A549 (cell line): ENCODE results near the gene CNTNAP5. TPM values are rescaled to one million over a fixed set of nuclear protein-coding genes. Genes with fewer than 3 reads are reported as not detected.

Experiments used
- ATAC-seq, 2 experiments: fragments of 200-7000 bp in 1 of 2; fragments of >200 bp in 1 of 2; cut with Nextera tagmentation in 1 of 2; cut with Tn5 transposase in 1 of 2; 3 replicates each; pipeline versions ENCODE4 v1.8.0 to v1.9.1; 2018 to 2020; ENCODE audit warnings: mild to moderate bottlenecking in 1 of 2, moderate library complexity in 1 of 2
- CTCF ChIA-PET: fragments of 300-600 bp; sonication (Branson Sonifier 250); formaldehyde crosslinking; extraction: SDS; loops from one replicate; lab custom pipeline; 2021; ENCODE audit warnings: antibody characterized with exemption, inconsistent platforms; lab: Yijun Ruan, JAX
- POLR2A ChIA-PET: fragments of 350-600 bp; formaldehyde crosslinking; extraction: SDS; loops from one replicate; lab custom pipeline; 2021; ENCODE audit warnings: antibody characterized with exemption, inconsistent platforms; lab: Yijun Ruan, JAX
- DNase-seq, 2 experiments: peaks; one replicate each; pipeline versions ENCODE4 v3.0.0 to v3.0.0-alpha.2; 2011 to 2016; ENCODE audit warnings: low read depth in 1 of 2, low spot score in 1 of 2
- FAIRE-seq: peaks from 2 replicates; lab custom pipeline; 2011; peaks lifted over from hg19 to GRCh38; lab: Jason Lieb, UNC
- H3K27ac ChIP-seq, 2 experiments: fragments of >200 bp; sonication (Bioruptor Twin); formaldehyde crosslinking; 3 replicates each; pipeline ENCODE4 v1.5.1; 2016 to 2017
- H3K4me1 ChIP-seq: fragments of >200 bp; sonication (Bioruptor Twin); formaldehyde crosslinking; 3 replicates; pipeline ENCODE4 v1.6.1; 2016
- H3K4me2 ChIP-seq: fragments of >200 bp; sonication (Bioruptor Twin); formaldehyde crosslinking; 3 replicates; pipeline ENCODE4 v1.6.1; 2016
- H3K4me3 ChIP-seq: fragments of >200 bp; sonication (Bioruptor Twin); formaldehyde crosslinking; 3 replicates; pipeline ENCODE4 v1.5.1; 2016
- H3K9me3 ChIP-seq: fragments of >200 bp; sonication (Bioruptor Twin); formaldehyde crosslinking; 3 replicates; pipeline ENCODE4 v1.6.1; 2016
- BHLHE40 ChIP-seq: IDR thresholded peaks from 2 replicates; pipeline ENCODE4 v1.6.1; 2012; ENCODE audit warnings: low read depth, low read length, inconsistent platforms
- CEBPB ChIP-seq, 2 experiments: fragments of >200 bp in 1 of 2; sonication (Bioruptor Twin) in 1 of 2; formaldehyde crosslinking in 1 of 2; IDR thresholded peaks; 2 replicates each; pipeline ENCODE4 v1.6.1; 2012 to 2016
- CHD2 ChIP-seq: fragments of 150-350 bp; IDR thresholded peaks from 2 replicates; pipeline ENCODE4 v1.6.1; 2014; ENCODE audit warnings: low read length; ENCODE audit not compliant: partially characterized antibody
- CHD4 ChIP-seq: fragments of 200-600 bp; sonication (generic); IDR thresholded peaks from 2 replicates; pipeline ENCODE4 v1.6.1; 2016; ENCODE audit warnings: antibody characterized with exemption, mild to moderate bottlenecking, borderline replicate concordance
- EHF ChIP-seq: fragments of 250-450 bp; sonication (Bioruptor Pico); IDR thresholded peaks from 2 replicates; pipeline ENCODE4 v1.5.0; 2020; ENCODE audit warnings: mild to moderate bottlenecking
- EP300 ChIP-seq, 2 experiments: fragments of >200 bp; sonication (Bioruptor Twin); formaldehyde crosslinking; IDR thresholded peaks; 2 replicates in 1 of 2; 3 replicates in 1 of 2; pipeline ENCODE4 v1.6.1; 2016 to 2017
- ESRRA ChIP-seq: fragments of 150-350 bp; IDR thresholded peaks from 2 replicates; pipeline ENCODE4 v1.6.1; 2014; ENCODE audit warnings: mild to moderate bottlenecking, low read length, borderline replicate concordance
- FOSL2 ChIP-seq, 2 experiments: fragments of 450-650 bp in 1 of 2; fragments of >200 bp in 1 of 2; sonication (Bioruptor Twin) in 1 of 2; formaldehyde crosslinking; IDR thresholded peaks; 2 replicates each; pipeline versions ENCODE4 v1.5.0 to v1.6.1; 2016 to 2020; ENCODE audit warnings: mild to moderate bottlenecking in 1 of 2, moderate library complexity in 1 of 2
- GATA3 ChIP-seq: IDR thresholded peaks from 2 replicates; pipeline ENCODE4 v1.6.1; 2012; ENCODE audit warnings: borderline replicate concordance
- HOXA7 ChIP-seq: fragments of 250-450 bp; sonication (Bioruptor Pico); IDR thresholded peaks from 2 replicates; pipeline ENCODE4 v1.5.0; 2020; ENCODE audit warnings: mild to moderate bottlenecking, moderate library complexity
- JUNB ChIP-seq: fragments of >200 bp; sonication (Bioruptor Twin); formaldehyde crosslinking; IDR thresholded peaks from 2 replicates; pipeline ENCODE4 v1.6.1; 2016
- KDM5A ChIP-seq: fragments of 200-600 bp; sonication (generic); IDR thresholded peaks from 2 replicates; pipeline ENCODE4 v1.6.1; 2016; ENCODE audit warnings: antibody characterized with exemption, mild to moderate bottlenecking
- MAZ ChIP-seq: fragments of 150-350 bp; IDR thresholded peaks from 2 replicates; pipeline ENCODE4 v1.6.1; 2014; ENCODE audit warnings: antibody characterized with exemption, low read depth, low read length, borderline replicate concordance
- MYC ChIP-seq: IDR thresholded peaks from 2 replicates; pipeline ENCODE4 v1.6.1; 2012; ENCODE audit warnings: mild to moderate bottlenecking, inconsistent platforms, low read length, improper control_type of control experiment, borderline replicate concordance
- NFE2L2 ChIP-seq: fragments of 150-350 bp; conservative IDR thresholded peaks from 2 replicates; pipeline ENCODE4 v1.6.1; 2014; ENCODE audit warnings: low read length
- PHF8 ChIP-seq: fragments of 200-600 bp; sonication (generic); IDR thresholded peaks from 2 replicates; pipeline ENCODE4 v1.6.1; 2016; ENCODE audit warnings: low read depth, mild to moderate bottlenecking, antibody characterized with exemption, moderate library complexity, borderline replicate concordance
- POLR2AphosphoS2 ChIP-seq: conservative IDR thresholded peaks from 2 replicates; pipeline ENCODE4 v1.6.1; 2012; ENCODE audit warnings: low read length, improper control_type of control experiment, inconsistent platforms
- RAD21 ChIP-seq, 2 experiments: fragments of >200 bp in 1 of 2; sonication (Bioruptor Twin) in 1 of 2; formaldehyde crosslinking in 1 of 2; IDR thresholded peaks in 1 of 2; conservative IDR thresholded peaks in 1 of 2; 2 replicates in 1 of 2; 3 replicates in 1 of 2; pipeline ENCODE4 v1.6.1; 2012 to 2018; ENCODE audit warnings: inconsistent platforms in 1 of 2
- SMC3 ChIP-seq: fragments of >200 bp; sonication (Bioruptor Twin); formaldehyde crosslinking; IDR thresholded peaks from 3 replicates; pipeline ENCODE4 v1.6.1; 2018; ENCODE audit warnings: inconsistent platforms
- ZSCAN20 ChIP-seq: fragments of 250-450 bp; sonication (Bioruptor Pico); IDR thresholded peaks from 2 replicates; pipeline ENCODE4 v1.8.0; 2022; ENCODE audit warnings: mild to moderate bottlenecking, moderate library complexity
- WGBS: methylation state at CpG from one replicate; pipeline ENCODE4 v1.1.6; 2017; ENCODE audit errors: missing lambda C conversion rate; 5-methylcytosine and 5-hydroxymethylcytosine counted together
- polyA plus RNA-seq, 4 experiments: library from polyadenylated mRNA; depleted of rRNA in 3 of 4; stranded (reverse); fragments of >200 nt; fragmentation: RNase III in 1 of 4; extraction: RNeasy Plus Mini Kit Qiagen cat#74134 plus additional on column Dnase treatment in 1 of 4; gene quantifications; 2 replicates in 3 of 4; 3 replicates in 1 of 4; pipeline ENCODE4 v1.2.3, GENCODE V29; 2011 to 2017
- TF ChIP-seq, protein P1 (sequence below): fragments of 250-450 bp; sonication (Bioruptor Pico); IDR thresholded peaks from 2 replicates; pipeline ENCODE4 v1.5.0; 2020; ENCODE audit warnings: low read depth, mild to moderate bottlenecking, moderate library complexity
- TF ChIP-seq, protein P2 (sequence below): fragments of 150-350 bp; IDR thresholded peaks from 2 replicates; pipeline ENCODE4 v1.6.1; 2014; ENCODE audit warnings: low read depth, mild to moderate bottlenecking, low read length
- TF ChIP-seq, protein P3 (sequence below): IDR thresholded peaks from 2 replicates; pipeline ENCODE4 v1.6.1; 2012
- TF ChIP-seq, protein P4 (sequence below): fragments of 200-600 bp; sonication (generic); IDR thresholded peaks from 2 replicates; pipeline ENCODE4 v1.6.1; 2016; ENCODE audit warnings: antibody characterized with exemption, mild to moderate bottlenecking, moderate library complexity

CNTNAP5 gene
- polyA plus RNA-seq, 2 of the 4 experiments (the other 2 are of a cell fraction) = not detected

DNA sequence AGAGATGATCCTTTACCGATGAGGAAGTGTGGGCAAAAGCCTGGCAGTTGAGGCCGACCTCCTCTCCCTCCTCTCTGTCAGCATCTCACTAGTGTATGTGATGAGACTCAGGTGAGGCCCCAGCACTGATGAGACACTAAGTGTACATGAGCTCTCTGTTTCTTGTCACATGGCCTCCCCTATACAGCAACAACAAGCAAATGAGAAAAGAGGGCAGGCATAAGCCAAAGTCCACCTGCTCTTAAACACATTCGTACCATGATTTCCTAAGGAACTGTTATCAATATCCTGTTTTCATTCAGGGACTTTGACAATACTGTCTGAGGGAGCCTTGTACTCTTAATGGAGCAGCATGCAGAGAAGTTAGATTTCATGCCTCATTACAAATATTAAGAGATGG is 113.0 kb downstream of the CNTNAP5 start:
- no peak overlapping the region for H3K4me3 ChIP-seq
- POLR2A ChIA-PET = no interaction called here
- CTCF ChIA-PET = no interaction called here
- H3K9me3 ChIP-seq = no peaks in the 10 kb centered on the region
- ATAC-seq (no peak), DNase-seq (no peak), FAIRE-seq (no peak)
- no peak overlapping the region for H3K27ac ChIP-seq
- WGBS = 2% methylated on average over 3 of the region's 3 CpGs
- no peak for TF ChIP-seq HOXA7 (CRISPR knock-in tag)
- no peak for TF ChIP-seq POLR2AphosphoS2
- TF ChIP-seq CHD2 = no peak
- no peak for TF ChIP-seq JUNB
- TF ChIP-seq EP300 (IDR thresholded peaks at IDR 0.05) = no peak
- TF ChIP-seq, protein P1, sequence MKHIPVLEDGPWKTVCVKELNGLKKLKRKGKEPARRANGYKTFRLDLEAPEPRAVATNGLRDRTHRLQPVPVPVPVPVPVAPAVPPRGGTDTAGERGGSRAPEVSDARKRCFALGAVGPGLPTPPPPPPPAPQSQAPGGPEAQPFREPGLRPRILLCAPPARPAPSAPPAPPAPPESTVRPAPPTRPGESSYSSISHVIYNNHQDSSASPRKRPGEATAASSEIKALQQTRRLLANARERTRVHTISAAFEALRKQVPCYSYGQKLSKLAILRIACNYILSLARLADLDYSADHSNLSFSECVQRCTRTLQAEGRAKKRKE (CRISPR knock-in tag) = no peak
- no peak for TF ChIP-seq ESRRA
- no peak for TF ChIP-seq CHD4
- no peak for TF ChIP-seq ZSCAN20 (CRISPR knock-in tag)
- TF ChIP-seq KDM5A = no peak
- TF ChIP-seq, protein P2, sequence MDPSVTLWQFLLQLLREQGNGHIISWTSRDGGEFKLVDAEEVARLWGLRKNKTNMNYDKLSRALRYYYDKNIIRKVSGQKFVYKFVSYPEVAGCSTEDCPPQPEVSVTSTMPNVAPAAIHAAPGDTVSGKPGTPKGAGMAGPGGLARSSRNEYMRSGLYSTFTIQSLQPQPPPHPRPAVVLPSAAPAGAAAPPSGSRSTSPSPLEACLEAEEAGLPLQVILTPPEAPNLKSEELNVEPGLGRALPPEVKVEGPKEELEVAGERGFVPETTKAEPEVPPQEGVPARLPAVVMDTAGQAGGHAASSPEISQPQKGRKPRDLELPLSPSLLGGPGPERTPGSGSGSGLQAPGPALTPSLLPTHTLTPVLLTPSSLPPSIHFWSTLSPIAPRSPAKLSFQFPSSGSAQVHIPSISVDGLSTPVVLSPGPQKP = no peak
- H3K4me2 ChIP-seq = no peak overlapping the region
- H3K4me1 ChIP-seq = no peaks in the 10 kb centered on the region

DNA sequence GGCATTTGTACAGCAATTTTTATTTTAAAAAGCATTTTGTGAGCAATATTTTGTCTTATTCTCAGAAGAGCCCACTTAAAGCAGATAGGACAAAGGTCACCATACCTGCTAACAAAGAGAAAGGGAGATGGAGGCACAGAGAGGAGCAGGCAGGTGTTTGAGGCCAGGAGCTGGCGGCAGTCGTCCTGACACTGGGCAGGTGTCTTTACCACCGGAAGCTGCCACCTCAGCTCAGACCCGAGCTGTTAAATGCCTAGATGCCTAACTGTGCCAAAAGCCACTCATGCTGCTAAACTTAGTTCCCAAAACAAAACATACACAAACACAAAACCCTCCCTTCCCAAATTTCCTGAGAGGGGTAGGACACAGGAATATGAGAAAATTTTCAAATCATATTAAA is 120.9 kb downstream of the CNTNAP5 start:
- no peak overlapping the region for H3K4me3 ChIP-seq
- ATAC-seq = no peak
- no peak for TF ChIP-seq MAZ
- no peak for TF ChIP-seq EHF
- TF ChIP-seq, protein P2 = no peak
- TF ChIP-seq, all 56 proteins: peak for 0
- ChIA-PET CTCF (interaction anchor here (0.6 kb wide), 1 partner anchor 1595 kb away, joined by 3 read pairs; no protein-coding TSS in a partner anchor), POLR2A (no interaction called here)
- DNase-seq (no peak), FAIRE-seq (no peak)
- Histone ChIP-seq H3K9me3 (no peaks in the 10 kb centered on the region), H3K4me1 (no peaks in the 10 kb centered on the region), H3K4me2 (no peak overlapping the region), H3K27ac (no peak overlapping the region)
- WGBS = 28% methylated on average over 4 of the region's 4 CpGs

DNA sequence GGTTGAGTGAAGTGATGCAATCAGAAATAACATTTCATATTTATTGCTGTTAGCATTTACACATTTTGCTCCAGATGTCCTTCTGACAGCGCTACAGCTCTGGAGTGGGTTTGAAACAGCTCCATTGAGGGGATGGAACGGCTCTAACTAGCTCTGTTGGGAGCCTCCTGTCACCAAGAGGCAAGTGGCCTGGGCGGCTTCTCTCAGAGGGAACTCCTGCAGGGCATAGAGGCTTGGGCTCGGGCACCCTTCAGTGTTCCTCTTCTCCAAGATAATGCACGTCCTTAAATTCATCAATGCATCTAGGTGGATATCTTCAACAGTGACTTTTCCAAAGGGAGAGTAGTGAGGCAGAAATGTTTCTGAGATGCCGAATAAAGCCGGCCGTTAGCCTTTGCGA is 122.5 kb downstream of the CNTNAP5 start:
- no peak overlapping the region for H3K4me2 ChIP-seq
- CTCF ChIA-PET = no interaction called here
- no peak overlapping the region for H3K27ac ChIP-seq
- FAIRE-seq (no peak), DNase-seq (no peak), ATAC-seq (no peak)
- POLR2A ChIA-PET = no interaction called here
- 44% methylated on average over 9 of the region's 9 CpGs for WGBS
- H3K4me3 ChIP-seq = no peak overlapping the region
- H3K9me3 ChIP-seq = no peaks in the 10 kb centered on the region
- H3K4me1 ChIP-seq = no peaks in the 10 kb centered on the region
- TF ChIP-seq EP300 (IDR thresholded peaks at IDR 0.05) (no peak), FOSL2 (IDR thresholded peaks at IDR 0.05) (no peak), FOSL2 (CRISPR knock-in tag; IDR thresholded peaks at IDR 0.05) (no peak), NFE2L2 (no peak), POLR2AphosphoS2 (no peak), PHF8 (no peak), SMC3 (no peak), MYC (no peak), RAD21 (conservative IDR thresholded peaks at IDR 0.05 in 1 of 2, IDR thresholded peaks at IDR 0.05 in 1 of 2) (no peak), ZSCAN20 (CRISPR knock-in tag) (no peak), CEBPB (IDR thresholded peaks at IDR 0.05) (no peak), GATA3 (no peak), JUNB (no peak), CHD2 (no peak), BHLHE40 (no peak)
- TF ChIP-seq, protein P2 = no peak
- TF ChIP-seq, protein P3, sequence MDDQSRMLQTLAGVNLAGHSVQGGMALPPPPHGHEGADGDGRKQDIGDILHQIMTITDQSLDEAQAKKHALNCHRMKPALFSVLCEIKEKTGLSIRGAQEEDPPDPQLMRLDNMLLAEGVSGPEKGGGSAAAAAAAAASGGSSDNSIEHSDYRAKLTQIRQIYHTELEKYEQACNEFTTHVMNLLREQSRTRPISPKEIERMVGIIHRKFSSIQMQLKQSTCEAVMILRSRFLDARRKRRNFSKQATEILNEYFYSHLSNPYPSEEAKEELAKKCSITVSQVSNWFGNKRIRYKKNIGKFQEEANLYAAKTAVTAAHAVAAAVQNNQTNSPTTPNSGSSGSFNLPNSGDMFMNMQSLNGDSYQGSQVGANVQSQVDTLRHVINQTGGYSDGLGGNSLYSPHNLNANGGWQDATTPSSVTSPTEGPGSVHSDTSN = no peak
- TF ChIP-seq, protein P4, sequence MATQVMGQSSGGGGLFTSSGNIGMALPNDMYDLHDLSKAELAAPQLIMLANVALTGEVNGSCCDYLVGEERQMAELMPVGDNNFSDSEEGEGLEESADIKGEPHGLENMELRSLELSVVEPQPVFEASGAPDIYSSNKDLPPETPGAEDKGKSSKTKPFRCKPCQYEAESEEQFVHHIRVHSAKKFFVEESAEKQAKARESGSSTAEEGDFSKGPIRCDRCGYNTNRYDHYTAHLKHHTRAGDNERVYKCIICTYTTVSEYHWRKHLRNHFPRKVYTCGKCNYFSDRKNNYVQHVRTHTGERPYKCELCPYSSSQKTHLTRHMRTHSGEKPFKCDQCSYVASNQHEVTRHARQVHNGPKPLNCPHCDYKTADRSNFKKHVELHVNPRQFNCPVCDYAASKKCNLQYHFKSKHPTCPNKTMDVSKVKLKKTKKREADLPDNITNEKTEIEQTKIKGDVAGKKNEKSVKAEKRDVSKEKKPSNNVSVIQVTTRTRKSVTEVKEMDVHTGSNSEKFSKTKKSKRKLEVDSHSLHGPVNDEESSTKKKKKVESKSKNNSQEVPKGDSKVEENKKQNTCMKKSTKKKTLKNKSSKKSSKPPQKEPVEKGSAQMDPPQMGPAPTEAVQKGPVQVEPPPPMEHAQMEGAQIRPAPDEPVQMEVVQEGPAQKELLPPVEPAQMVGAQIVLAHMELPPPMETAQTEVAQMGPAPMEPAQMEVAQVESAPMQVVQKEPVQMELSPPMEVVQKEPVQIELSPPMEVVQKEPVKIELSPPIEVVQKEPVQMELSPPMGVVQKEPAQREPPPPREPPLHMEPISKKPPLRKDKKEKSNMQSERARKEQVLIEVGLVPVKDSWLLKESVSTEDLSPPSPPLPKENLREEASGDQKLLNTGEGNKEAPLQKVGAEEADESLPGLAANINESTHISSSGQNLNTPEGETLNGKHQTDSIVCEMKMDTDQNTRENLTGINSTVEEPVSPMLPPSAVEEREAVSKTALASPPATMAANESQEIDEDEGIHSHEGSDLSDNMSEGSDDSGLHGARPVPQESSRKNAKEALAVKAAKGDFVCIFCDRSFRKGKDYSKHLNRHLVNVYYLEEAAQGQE = no peak
